Measurements from ENCODE around the gene RSBN1L.
"Not testable (repeated sequence)": the region's sequence is repeated elsewhere in the genome, so short reads cannot be mapped to it uniquely, and the experiment has no call there.

The RSBN1L gene
- total RNA-seq = 113 to 130 reads per million in 2 donors

GRCh38 chr7:77696057-77696642 is at the start of gene RSBN1L:
RSBN1L (plus strand) TSS chr7:77696459; CDS start chr7:77696470, 11 bp downstream.
- peak; percentile 94 for DNase-seq

GRCh38 chr7:77648742-77649338 is 47.4 kb upstream of the RSBN1L start:
- DNase-seq = no peak

DNA sequence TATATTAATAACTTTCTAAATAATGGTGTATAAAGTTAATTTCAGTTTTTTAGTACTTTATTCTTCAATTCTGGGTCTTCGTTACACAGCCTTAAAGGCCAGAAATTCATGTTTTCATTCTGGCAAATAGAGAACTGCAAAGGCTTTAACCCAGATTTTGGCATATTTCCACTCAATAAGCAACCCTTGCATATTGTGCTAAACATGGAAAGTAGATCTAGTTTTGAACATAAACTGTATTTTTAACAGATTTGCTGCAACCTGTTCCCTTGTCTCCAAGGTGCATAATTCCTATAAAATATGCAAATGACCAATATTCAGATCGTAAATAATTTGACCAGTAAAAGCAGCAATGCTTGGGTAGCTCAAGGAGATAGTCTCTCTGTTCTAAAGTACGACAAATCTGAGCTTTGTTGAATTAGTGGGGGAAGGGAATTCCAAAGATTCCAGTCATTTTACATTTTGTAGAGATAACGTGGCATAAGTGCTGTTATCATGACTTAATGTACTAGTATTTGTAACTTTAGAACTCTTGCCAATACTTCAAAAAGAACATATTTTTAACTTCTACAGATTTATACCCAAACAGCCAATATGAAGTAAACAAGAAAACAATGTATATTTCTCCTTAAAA is 46.4 kb upstream of the RSBN1L start:
- DNase-seq = no peak

DNA sequence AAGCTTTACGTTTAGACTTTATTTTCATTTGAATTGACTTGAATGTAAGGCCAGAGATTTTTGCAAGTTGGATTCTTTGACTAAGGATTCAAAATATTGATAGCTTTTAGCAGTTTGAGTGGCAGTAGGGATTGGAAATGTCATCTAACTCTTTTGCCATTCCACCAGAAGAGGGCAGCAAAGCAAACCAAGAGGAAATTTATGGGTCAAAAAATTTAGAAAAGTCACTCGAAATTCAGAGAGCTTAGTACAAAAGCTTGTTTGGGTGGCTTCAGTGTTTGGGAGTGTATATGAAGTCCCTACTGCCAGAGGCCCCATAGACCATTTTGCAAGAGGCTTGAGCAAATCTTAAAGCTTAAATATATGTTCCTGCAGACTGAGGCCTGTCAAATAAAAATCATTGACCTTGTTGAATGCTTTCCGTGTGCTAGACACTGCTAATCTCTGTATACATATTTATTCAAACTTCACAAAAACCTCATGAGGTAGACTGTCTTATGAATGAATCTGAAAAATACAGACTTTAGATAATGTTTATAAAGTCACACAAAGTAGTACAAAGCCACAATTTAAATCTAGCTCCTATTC is 44.6 kb upstream of the RSBN1L start:
- no peak for DNase-seq

DNA sequence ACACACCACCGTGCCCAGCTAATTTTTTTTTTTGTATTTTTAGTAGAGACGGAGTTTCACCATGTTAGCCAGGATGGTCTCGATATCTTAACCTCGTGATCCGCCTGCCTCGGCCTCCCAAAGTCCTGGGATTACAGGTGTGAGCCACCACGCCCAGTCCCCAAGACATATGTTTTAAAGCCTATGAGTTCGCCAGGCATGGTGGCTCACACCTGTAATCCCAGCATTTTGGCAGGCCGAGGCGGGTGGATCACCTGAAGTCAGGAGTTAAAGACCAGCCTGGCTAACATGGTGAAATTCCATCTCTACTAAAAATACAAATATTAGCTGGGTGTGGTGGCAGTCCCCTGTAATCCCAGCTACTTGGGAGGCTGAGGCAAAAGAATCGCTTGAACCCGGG is 43.4 kb upstream of the RSBN1L start:
- not testable (repeated sequence) for DNase-seq

DNA sequence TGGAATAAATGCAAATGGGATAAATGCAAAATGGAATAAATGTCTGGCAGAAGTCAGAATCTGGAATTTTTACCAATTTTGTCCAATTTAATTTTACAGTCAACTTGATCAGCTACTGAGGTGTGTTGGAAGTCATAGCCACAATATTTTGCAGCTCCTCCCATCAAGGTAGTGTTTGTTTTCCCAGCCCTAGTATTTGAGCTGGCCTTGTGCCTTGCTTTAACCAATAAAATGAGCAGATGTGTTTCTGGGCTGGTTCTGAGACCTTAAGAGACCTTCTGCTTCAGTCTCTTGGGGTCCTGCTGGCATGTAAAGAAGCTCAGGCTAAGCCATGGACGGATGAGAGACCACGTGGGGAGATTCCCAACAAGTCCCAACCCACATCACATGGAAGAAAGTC is 42.7 kb upstream of the RSBN1L start:
- DNase-seq = no peak

- DNase-seq = no peak
Measured at GRCh38 chr7:77655356-77655755, 40.9 kb upstream of the RSBN1L start.

- DNase-seq = no peak
Measured at GRCh38 chr7:77655836-77656455, 40.3 kb upstream of the RSBN1L start.

DNA sequence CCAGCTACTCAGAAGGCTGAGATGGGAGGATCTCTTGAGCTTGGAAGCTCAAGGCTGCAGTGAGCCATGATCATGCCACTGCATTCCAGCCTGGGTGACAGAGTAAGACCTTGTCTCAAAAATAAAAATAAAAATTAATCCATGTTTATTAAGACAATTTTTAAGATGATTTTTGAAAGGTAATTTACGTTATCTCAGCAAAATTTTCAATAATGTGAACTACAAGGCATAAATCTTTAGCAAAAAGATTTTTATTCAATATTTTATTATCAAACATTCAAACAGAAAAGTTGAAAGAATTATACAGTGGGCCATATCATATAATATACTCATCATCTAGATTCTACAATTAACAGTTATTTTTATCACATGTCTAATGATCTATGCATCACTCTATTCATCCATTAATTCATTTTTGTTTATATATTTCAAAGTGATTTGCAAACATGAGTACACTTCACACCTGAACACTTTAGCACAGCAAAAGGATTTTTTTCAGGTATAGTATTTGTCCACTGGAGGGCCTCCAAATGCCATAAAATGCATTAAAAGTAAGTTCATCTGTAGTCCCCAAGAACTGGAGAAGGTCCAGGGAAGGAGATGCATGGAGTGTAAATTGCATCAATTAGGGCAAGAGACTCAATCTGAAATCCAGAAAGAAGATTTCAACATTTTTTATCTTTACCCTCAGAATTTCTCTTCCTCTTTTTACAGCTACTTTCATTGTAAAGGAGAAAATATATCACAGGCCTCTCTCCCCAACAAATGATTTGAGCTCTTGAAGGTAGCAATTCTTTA is 38.6 kb upstream of the RSBN1L start:
- DNase-seq = no peak

GRCh38 chr7:77658928-77659327 is 37.3 kb upstream of the RSBN1L start:
- no peak for DNase-seq

- no peak for DNase-seq
Measured at GRCh38 chr7:77661816-77662215, 34.4 kb upstream of the RSBN1L start.

DNA sequence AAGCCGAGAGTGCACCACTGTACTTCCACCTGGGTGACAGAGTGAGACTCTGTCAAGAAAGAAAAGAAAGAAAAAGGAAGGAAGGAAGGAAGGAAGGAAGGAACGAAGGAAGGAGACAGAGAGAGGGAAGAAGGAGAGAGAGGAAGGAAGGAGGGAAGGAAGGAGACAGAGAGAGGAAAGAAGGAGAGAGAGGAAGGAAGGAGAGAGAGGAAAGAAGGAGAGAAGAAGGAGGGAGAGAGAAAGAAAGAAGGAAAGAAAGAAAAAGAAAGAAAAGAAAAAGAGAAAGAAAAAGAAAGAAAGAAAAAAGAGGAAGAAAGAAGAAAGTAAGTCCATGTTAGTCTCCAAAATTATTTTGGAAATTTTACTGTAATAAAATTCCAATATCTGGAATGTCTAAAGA is 33.4 kb upstream of the RSBN1L start:
- DNase-seq = no peak

DNA sequence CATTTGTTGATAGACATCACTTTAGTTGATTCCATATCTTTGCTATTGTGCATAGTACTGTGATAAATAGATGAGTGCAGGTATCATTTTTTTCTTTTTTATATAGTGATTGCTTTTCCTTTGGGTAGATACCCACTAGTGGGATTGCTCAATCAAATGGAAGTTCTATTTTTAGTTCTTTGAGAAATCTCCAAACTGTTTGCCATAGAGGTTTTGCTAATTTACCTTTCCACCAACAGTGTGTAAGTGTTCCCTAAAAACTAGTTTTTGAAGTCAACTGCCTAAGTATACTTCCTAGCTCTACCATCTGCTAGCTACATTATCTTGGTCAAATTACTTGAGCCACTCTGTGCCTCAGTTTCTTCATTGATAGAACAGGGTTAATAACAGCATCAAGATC is 31.5 kb upstream of the RSBN1L start:
- no peak for DNase-seq

GRCh38 chr7:77665161-77665560 is 31.1 kb upstream of the RSBN1L start:
- no peak for DNase-seq

GRCh38 chr7:77667459-77668086 is 28.7 kb upstream of the RSBN1L start:
- no peak for DNase-seq

- DNase-seq = no peak
Measured at GRCh38 chr7:77674878-77675277, 21.4 kb upstream of the RSBN1L start.

DNA sequence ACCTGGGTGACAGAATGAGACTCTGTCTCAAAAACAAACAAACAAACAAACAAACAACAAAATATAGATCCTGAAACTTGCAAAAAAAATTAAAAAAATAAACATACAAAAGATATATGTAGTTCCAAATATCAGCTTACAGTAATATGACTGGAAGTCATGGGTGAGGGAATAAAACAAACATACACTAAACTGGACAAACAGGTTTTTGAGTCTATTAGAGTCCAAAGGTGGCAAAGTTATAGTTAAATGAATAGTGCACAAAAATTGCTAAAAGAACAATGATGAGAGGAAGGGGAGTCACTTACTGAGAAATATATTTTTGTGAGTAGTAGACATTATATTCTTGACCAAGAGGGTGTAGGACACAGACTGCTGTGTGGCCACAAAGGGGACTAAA is 16.7 kb upstream of the RSBN1L start:
- no peak for DNase-seq

GRCh38 chr7:77680266-77680665 is 16.0 kb upstream of the RSBN1L start:
- no peak for DNase-seq

GRCh38 chr7:77684030-77684429 is 12.2 kb upstream of the RSBN1L start:
- no peak for DNase-seq

DNA sequence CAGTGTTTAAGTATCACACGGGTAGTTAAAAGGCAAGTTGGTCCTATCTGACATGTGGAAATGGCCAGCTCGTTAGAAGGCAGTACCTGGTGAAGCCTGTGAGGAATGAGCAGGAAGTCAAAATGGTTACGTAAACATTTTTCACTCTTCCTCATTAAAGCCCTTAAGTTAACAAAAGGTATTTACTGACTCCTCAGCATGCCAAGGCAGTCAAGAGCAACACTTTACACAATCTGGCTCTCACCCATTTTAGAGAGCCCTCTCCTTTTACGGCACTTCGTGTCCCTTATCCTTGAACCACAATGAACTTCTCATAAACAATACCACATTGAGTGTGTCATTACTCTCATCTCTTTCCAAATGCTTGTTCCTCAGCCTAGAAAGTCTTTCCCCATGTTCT is 11.0 kb upstream of the RSBN1L start:
- no peak for DNase-seq

- DNase-seq = no peak
Measured at GRCh38 chr7:77687100-77687746, 9.0 kb upstream of the RSBN1L start.

DNA sequence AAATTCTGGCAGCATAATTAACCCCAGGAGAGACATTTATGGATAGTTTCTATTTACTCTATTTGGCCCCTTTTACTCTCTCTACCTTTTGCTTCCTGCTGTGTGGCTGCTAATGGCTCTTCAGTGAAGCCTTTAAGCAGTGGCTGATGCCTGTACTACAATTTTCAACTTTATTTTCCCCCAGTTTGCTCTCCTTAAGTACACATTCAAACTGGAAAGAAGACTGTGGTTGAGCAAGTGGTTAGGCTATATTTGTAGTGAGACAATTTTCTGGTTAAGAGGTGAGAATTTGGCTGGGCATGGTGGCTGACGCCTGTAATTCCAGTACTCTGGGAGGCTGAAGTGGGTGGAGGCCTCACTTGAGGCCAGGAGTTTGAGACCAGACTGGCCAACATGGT is 8.5 kb upstream of the RSBN1L start:
- DNase-seq = no peak

Measured in activated gamma-delta T cell (primary cell).